ENCODE results near the gene CCR9. TPM values are rescaled to one million over a fixed set of nuclear protein-coding genes. Genes with fewer than 3 reads are reported as not detected.

Gene CCR9
- total and polyA plus RNA-seq, 10 of the 15 experiments (the other 5 are each of a cell fraction or from before 2014, with no cell fraction given): 0.05 to 3.9 (median 2.4) TPM

DNA sequence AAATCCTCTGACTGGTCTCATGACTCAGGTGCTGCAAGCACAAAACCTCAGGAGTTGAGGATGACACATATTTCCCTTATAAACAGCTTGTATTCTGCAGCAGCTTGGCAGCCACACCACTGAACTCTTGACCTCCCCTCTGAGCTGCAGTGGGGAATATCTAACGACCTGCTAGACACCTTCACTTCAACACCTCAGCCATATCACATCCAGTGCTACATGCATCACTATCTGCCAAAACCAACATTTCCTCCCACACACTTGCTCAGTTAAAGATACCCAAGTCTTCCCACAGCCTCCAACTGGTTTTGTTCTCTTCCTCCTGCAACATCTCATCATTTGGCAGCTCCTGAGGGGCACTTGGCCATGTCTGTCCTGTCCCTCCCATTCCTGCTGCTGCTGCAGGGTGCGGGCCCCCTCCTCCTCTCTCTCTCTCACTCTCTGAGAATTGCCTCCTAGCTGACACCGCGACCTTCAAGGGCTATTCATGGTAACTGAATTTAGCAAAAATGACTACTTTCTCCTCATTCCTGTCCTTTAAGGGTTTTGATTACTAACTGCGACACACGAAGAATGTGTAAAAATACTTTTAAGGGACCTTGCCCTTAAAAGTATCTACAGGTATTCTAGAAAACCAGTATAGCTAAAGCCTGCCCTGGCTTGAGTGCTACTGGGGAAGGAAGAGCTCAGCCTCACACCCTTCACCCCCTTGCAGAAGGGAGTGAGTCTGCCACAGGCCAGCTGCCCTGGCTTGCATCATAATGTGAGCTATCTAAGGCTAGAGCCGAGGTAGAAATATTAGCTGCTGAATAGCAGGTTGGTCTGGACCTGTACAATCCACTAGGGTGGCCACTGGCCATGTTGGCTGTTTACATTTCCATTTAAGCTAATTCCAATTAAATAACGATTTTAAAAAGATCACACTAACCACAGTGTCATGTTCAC is 5.0 kb upstream of the CCR9 start (continued):
- TF ChIP-seq, protein P1, sequence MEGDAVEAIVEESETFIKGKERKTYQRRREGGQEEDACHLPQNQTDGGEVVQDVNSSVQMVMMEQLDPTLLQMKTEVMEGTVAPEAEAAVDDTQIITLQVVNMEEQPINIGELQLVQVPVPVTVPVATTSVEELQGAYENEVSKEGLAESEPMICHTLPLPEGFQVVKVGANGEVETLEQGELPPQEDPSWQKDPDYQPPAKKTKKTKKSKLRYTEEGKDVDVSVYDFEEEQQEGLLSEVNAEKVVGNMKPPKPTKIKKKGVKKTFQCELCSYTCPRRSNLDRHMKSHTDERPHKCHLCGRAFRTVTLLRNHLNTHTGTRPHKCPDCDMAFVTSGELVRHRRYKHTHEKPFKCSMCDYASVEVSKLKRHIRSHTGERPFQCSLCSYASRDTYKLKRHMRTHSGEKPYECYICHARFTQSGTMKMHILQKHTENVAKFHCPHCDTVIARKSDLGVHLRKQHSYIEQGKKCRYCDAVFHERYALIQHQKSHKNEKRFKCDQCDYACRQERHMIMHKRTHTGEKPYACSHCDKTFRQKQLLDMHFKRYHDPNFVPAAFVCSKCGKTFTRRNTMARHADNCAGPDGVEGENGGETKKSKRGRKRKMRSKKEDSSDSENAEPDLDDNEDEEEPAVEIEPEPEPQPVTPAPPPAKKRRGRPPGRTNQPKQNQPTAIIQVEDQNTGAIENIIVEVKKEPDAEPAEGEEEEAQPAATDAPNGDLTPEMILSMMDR (IDR thresholded peaks at IDR 0.05 in 2 of 3, conservative IDR thresholded peaks at IDR 0.05 in 1 of 3; ENCODE audit: control insufficient read depth in 2 of 3, extremely low read depth in 1 of 3, insufficient read depth in 1 of 3, low read depth in 3 of 3, low read length in 3 of 3): no peak
- peak; percentile 67; the same call in 1 of the 2 replicates for TF ChIP-seq CBFB (IDR thresholded peaks at IDR 0.05; ENCODE audit: low read depth)
- no peak for TF ChIP-seq FOS (IDR thresholded peaks at IDR 0.05; ENCODE audit: borderline replicate concordance, extremely low read depth, insufficient read length)
- TF ChIP-seq, protein P2, sequence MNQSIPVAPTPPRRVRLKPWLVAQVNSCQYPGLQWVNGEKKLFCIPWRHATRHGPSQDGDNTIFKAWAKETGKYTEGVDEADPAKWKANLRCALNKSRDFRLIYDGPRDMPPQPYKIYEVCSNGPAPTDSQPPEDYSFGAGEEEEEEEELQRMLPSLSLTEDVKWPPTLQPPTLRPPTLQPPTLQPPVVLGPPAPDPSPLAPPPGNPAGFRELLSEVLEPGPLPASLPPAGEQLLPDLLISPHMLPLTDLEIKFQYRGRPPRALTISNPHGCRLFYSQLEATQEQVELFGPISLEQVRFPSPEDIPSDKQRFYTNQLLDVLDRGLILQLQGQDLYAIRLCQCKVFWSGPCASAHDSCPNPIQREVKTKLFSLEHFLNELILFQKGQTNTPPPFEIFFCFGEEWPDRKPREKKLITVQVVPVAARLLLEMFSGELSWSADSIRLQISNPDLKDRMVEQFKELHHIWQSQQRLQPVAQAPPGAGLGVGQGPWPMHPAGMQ (IDR thresholded peaks at IDR 0.05; ENCODE audit: borderline replicate concordance): no peak
- TF ChIP-seq, protein P3, sequence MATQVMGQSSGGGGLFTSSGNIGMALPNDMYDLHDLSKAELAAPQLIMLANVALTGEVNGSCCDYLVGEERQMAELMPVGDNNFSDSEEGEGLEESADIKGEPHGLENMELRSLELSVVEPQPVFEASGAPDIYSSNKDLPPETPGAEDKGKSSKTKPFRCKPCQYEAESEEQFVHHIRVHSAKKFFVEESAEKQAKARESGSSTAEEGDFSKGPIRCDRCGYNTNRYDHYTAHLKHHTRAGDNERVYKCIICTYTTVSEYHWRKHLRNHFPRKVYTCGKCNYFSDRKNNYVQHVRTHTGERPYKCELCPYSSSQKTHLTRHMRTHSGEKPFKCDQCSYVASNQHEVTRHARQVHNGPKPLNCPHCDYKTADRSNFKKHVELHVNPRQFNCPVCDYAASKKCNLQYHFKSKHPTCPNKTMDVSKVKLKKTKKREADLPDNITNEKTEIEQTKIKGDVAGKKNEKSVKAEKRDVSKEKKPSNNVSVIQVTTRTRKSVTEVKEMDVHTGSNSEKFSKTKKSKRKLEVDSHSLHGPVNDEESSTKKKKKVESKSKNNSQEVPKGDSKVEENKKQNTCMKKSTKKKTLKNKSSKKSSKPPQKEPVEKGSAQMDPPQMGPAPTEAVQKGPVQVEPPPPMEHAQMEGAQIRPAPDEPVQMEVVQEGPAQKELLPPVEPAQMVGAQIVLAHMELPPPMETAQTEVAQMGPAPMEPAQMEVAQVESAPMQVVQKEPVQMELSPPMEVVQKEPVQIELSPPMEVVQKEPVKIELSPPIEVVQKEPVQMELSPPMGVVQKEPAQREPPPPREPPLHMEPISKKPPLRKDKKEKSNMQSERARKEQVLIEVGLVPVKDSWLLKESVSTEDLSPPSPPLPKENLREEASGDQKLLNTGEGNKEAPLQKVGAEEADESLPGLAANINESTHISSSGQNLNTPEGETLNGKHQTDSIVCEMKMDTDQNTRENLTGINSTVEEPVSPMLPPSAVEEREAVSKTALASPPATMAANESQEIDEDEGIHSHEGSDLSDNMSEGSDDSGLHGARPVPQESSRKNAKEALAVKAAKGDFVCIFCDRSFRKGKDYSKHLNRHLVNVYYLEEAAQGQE (IDR thresholded peaks at IDR 0.05; ENCODE audit: low read depth, low read length): no peak
- TF ChIP-seq NR2C1 (IDR thresholded peaks at IDR 0.05): 0 out of 2 replicates have a peak, but pooled peaks have one; percentile 7
- no peak for TF ChIP-seq CBX3 (IDR thresholded peaks at IDR 0.05; ENCODE audit: borderline replicate concordance, low read depth)
- TF ChIP-seq, protein P4, sequence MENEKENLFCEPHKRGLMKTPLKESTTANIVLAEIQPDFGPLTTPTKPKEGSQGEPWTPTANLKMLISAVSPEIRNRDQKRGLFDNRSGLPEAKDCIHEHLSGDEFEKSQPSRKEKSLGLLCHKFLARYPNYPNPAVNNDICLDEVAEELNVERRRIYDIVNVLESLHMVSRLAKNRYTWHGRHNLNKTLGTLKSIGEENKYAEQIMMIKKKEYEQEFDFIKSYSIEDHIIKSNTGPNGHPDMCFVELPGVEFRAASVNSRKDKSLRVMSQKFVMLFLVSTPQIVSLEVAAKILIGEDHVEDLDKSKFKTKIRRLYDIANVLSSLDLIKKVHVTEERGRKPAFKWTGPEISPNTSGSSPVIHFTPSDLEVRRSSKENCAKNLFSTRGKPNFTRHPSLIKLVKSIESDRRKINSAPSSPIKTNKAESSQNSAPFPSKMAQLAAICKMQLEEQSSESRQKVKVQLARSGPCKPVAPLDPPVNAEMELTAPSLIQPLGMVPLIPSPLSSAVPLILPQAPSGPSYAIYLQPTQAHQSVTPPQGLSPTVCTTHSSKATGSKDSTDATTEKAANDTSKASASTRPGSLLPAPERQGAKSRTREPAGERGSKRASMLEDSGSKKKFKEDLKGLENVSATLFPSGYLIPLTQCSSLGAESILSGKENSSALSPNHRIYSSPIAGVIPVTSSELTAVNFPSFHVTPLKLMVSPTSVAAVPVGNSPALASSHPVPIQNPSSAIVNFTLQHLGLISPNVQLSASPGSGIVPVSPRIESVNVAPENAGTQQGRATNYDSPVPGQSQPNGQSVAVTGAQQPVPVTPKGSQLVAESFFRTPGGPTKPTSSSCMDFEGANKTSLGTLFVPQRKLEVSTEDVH (IDR thresholded peaks at IDR 0.05; ENCODE audit: low read depth, partially characterized antibody): no peak
- TF ChIP-seq MEF2B (IDR thresholded peaks at IDR 0.05; ENCODE audit: partially characterized antibody, poor library complexity, severe bottlenecking): peak; percentile 82
- TF ChIP-seq HCFC1 (IDR thresholded peaks at IDR 0.05; ENCODE audit: low read length): no peak
- no peak; the same call in 1 of the 2 replicates for TF ChIP-seq BACH1 (IDR thresholded peaks at IDR 0.05; ENCODE audit: borderline replicate concordance)
- peak; percentile 19; the same call in 1 of the 2 replicates for TF ChIP-seq POLR2AphosphoS5 (IDR thresholded peaks at IDR 0.05; ENCODE audit: low read length)
- no peak for TF ChIP-seq PAX8 (IDR thresholded peaks at IDR 0.05)
- TF ChIP-seq, protein P5, sequence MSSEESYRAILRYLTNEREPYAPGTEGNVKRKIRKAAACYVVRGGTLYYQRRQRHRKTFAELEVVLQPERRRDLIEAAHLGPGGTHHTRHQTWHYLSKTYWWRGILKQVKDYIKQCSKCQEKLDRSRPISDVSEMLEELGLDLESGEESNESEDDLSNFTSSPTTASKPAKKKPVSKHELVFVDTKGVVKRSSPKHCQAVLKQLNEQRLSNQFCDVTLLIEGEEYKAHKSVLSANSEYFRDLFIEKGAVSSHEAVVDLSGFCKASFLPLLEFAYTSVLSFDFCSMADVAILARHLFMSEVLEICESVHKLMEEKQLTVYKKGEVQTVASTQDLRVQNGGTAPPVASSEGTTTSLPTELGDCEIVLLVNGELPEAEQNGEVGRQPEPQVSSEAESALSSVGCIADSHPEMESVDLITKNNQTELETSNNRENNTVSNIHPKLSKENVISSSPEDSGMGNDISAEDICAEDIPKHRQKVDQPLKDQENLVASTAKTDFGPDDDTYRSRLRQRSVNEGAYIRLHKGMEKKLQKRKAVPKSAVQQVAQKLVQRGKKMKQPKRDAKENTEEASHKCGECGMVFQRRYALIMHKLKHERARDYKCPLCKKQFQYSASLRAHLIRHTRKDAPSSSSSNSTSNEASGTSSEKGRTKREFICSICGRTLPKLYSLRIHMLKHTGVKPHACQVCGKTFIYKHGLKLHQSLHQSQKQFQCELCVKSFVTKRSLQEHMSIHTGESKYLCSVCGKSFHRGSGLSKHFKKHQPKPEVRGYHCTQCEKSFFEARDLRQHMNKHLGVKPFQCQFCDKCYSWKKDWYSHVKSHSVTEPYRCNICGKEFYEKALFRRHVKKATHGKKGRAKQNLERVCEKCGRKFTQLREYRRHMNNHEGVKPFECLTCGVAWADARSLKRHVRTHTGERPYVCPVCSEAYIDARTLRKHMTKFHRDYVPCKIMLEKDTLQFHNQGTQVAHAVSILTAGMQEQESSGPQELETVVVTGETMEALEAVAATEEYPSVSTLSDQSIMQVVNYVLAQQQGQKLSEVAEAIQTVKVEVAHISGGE (CRISPR knock-in tag; IDR thresholded peaks at IDR 0.05): no peak
